Kidney tubule cell (primary cell): ENCODE measurements around the gene NUP205.
"Not testable (repeated sequence)": the region's sequence is repeated elsewhere in the genome, so short reads cannot be mapped to it uniquely, and the experiment has no call there.

Experiments used
- DNase-seq: peaks from one replicate; pipeline ENCODE4 v3.0.0-alpha.2; 2018; ENCODE audit warnings: low spot score

NUP205 gene

DNA sequence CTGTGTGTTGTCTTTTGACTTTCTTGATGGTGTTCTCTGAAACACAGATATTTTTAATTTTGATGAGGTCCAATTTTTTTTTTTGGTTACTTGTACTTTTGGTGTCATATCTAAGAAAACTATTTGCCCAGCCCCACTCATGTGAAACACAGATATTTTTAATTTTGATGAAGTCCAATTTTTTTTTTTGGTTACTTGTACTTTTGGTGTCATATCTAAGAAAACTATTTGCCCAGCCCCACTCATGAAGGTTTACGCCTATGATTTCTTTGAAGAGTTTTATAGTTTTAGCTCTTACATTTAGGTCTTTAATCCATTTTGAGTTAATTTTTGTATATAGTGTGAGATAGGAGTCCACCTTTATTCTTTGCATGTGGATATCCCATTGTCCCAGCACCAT, 109.9 kb downstream of the NUP205 start:
- DNase-seq, result not testable (repeated sequence)

DNA sequence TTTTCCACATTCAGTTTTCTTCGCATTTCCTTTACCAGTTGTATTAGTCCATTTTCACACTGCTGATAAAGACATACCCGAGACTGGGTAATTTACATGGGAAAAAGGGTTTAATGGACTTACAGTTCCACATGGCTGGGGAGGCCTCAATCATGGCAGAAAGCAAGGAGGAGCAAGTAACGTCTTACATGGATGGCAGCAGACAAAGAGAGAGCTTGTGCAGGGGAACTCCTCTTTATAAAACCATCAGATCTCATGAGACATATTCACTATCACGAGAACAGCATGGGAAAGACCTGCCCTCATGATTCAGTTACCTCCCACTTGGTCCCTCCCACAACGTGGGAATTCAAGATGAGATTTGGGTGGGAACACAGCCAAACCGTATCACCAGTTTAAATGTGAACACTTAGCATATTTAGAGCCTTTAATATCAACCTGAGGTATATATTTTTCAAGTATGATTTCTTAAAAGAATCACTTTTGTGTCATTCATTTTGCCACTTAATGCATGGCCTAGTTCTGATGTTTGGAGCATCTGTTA, 111.2 kb downstream of the NUP205 start:
- DNase-seq, result not testable (repeated sequence)

DNA sequence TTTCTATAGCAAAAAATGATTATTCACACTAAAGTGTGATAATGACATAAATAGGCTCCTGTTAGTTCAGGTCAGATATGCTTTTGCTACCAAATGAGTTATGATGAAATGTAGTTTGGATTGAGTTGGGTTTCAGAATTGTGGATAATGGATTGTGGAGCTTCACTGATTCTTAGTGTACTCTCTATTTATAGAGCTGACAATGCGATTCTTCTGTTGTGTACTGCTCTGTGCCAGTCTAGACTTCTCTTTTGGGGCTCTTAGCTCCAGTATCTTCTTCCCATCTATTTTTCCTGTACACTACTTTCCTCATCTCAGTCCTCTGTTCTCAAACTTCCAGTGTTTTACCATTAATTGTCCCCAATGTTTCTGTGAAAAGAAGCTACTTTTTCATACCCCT, 112.1 kb downstream of the NUP205 start:
- DNase-seq, result no peak

DNA sequence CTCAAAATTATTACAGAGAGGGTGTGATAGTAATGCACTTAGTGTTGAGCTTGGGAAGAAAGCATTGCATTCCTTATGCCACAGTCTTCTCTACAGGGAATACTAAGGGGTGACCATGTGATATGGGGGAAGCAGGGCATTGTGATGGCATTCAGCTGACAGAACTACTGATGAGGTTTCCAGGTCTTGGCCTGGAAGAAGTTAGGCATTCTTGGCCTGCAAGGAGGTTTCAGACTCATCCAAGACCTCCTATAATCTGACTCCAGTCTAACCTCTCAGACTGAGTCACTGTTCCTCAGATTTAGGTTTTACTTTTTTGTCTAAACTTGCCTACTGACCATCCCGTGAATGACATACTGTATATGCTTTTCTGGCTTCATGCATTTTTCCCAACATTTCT, 112.5 kb downstream of the NUP205 start:
- DNase-seq, result peak; percentile 45

DNA sequence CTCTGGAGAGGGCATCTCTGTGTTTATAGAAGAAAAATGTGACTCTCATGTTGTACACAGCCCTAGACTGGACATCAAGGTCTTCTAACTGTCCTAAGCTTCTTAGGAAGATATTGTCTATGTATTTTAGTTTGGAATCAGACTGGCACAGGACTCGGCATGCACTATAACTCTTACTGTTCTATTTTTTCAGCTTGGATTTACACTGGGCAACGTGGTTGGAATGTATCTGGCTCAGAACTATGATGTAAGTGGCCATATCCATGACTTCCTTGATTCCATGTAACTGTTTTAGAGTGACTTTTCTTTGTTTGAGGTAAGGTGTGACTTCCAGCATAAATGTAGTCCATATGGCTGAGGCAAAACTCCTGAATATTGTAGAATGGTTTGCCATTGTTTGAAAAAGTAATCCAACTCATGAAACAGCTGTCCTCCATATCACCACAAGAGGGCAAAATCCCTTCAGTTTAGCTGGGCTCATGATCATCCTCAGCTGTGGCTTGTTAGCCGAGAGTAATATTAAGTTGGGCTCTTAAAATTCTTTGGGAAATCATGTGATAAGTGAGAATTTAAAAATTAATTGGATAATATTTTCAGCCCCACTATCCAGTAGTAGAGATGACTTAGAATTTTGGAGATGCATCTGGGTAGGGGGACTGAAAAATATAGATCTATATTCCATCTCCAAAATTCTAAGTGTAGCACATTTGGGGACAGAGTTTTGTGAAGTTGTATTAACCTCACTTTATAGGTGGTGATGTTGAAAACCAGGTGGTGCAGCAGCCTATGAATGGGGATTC, 115.0 kb downstream of the NUP205 start:
- DNase-seq, result peak; percentile 64

DNA sequence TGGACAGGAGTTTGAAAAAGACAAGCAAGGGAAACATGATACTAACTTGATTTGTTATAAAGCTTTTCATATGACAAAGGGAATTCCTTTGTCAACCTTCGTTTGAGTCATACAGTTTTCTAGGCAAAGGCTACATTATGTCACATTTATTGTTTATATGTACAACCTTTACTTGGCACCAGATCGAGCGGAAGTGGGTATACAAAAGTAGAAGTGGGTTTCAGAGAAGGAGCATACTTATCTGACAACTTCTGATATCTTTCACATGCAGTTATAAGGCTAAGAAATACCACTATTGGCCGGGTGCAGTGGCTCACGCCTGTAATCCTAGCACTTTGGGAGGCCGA, 115.6 kb downstream of the NUP205 start:
- no peak for DNase-seq

DNA sequence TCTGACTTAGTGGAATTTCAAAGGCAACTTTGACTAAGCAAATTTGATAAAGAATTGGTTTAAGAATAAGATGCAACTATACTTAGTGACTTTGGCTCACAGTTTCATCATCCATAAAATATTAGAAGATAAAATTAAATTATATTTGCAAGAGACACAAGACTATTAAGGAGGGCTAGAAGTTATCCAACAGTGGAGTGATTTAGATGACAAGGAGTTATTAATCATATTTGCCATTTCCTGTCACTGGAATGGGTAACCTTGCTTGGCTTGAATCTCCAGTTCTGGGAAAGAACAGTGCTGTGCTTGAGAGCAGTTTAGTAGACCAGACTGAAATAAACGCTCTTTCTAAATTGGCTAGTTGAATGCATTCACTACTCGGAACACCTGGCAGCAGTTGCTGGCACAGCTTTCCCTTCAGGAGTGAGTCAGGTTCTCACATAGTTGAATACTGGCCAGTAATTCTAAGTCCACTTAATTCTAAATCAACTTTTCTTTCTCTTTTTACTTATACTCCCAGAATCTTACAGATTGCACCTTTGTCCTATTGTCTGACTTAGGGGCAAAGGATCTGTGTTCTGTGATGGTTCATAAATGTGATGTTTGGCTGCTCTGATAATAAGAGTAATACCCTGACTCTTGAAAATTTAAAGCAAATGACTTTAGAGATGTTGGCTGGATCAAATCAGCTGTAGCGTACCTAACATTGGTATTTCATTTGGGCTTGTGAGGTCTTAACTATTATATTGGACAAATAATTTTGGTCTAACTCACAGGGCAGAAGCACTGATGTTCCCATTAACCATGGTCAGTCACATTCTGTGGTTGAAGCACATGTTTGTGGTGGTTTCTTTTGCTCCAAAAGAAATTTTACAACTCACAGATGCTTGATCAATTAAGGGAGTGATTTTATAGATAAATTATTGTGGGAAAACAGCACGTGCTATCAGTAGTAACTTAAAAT, 121.2 kb downstream of the NUP205 start:
- peak; percentile 74 for DNase-seq

DNA sequence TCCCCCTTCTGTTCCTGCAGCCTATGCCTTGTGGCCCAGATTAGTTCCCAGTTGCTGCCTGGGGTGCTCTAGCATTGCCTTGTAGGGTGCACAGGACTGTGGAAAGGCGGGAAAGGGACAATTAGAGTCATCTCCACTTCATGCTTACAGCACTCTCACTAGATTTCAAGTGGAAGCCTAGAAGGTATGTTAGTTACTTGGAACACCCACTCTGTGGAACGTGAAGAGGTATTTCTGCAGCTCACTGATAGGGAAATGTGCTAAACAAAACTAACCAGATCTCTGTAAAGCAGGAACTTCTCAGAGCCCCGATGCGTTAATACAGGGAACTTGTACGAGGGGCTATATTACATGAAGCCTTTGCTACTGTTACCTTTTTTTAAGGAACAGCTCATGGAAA, 124.0 kb downstream of the NUP205 start:
- no peak for DNase-seq

DNA sequence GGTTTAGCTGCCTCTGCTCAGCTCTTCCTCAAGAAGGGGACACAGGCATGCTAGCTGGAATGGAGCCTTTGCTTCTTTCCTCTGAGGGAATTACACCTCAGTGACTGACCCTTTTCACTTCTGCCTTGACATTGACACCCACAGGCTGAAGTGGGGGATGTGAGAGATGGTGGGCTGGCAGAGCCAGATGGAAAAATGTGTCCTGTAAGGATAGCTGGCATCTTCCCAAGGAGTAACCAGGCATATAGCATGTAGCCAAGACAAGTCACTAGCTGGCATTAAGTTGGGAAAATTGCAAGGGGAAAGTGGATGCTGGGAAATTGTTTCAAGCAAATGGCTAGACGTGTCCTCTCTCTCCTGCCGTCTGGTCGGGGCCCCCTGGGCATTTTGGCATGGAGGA, 124.5 kb downstream of the NUP205 start:
- DNase-seq, result peak; percentile 20

DNA sequence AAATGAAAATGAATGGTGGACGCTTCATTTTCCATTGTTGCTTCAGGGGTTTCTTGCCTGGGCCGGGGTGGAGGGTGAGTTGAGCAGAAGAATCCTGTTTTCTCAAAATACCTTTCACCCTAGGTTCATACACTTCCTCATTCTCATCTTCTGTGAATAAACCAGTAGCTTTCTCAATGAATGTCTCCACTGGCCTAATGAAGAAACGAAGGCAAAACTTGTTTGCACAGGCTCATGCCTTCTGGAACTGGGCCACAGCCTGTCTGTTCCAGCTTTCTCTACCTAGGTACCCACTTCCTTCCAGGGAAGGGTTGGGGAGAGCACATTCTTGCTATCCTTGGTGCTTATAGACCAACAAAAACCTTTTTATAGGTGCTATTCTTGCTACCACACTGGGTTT, 125.9 kb downstream of the NUP205 start:
- DNase-seq, result peak; percentile 36

DNA sequence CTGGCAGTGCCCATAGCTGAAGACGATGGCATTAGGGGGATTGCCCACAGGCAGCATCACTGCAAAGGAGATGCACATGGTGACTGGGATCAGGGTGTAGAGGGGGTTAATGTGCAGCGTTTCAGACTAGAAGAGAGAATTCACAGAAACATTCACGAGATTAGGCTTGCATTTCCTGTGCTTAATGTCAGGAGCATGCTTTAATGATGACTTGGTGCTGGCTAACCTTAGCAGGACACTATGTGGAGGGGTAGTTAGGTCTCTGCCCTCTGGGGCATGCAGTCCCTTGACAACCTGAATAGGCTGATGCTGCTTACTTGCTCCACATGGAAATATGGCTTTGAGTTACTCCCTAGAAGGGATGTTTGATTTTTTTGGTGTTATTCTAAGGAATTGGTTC, 126.4 kb downstream of the NUP205 start:
- DNase-seq, result peak; percentile 81

DNA sequence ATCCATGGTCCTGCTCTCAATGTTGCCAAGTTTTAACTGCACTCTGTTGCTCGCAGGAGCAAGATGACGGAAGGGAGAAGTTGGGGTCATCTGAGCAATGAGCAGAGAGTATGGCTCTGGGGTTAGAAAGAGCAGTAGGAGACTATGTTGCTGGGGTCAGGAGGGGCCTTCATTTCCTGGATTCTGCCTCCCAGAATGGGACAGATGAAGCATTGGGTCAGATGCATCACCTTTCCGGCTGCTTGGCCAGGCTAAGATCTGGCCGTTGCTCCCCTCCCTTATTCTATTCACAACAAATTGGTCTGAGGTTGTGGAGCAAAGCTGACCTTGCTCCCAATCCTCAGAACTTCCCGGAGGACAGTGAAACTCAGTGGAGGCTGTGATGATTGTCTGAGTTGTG, 127.0 kb downstream of the NUP205 start:
- DNase-seq, result no peak

DNA sequence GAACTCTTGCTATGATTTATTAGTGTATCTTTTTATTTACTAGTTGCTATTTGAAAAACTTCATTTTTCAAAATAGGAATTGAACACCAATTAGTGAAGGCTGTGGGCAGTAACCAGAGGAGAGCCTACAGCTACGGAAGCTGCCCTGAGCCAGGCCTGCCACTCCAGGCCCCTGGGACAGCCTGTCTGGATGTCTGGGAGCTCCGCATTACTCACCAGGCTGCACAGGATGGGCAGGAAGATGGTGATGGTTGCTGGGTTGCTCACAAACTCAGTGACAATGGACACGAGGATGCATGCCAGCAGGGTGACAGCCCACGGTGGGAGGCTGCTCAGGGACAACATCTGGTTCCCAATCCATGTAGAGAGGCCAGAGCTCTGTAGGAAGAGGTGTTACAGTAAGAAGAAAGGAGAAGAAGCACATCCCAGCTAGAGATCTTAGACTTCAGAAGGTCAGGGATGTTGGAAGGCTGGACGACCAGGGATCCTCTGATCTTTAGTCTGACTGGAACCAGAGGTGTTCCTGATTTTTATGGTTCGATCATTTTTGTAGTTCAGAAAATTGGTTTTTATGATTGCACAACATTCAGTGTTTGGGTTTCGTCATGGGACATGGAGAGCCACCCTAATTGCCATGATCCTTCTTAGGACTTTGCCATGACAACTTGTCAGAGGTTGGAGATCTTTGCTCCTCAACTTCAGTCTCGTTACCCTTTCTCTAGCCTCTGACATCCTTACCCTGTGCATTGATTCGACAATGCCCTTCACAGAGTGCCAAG, 127.8 kb downstream of the NUP205 start:
- DNase-seq, result peak; percentile 71

DNA sequence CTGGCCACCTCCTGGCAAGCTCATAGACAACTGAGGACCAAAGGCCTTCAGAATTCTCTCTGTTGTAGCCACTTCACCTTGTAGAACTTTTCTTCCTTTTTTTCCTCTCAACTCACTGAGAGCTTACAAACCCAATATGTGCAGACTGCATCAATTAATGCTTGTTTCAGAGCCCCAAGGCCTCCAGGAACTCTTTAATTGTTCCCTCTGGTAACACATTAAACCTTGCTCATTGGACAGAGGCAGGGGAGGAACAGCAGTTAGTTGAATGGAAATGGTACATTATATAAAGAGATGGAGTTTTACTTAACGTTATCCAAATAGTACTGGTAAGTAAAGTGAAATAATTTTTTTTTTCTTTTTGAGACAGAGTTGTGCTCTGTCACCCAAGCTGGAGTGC, 129.7 kb downstream of the NUP205 start:
- DNase-seq, result no peak

DNA sequence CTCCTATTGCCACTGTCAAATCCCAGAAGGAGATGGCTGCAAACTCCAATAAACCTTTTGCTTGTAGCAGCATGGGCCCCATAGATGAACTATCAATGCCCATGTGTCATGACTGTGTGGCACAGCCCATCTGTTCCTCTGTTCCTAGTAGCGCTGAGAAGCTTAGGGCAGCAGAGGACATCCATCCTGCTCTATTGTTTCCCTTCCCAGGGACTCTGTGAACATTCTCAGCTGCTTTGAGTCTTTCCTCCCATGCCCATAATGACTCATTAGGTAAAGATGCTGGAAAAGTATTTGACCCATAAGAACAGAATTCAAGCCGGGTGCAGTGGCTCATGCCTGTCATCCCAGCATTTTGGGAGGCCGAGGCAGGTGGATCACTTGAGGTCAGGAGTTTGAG, 132.8 kb downstream of the NUP205 start:
- peak; percentile 61 for DNase-seq

DNA sequence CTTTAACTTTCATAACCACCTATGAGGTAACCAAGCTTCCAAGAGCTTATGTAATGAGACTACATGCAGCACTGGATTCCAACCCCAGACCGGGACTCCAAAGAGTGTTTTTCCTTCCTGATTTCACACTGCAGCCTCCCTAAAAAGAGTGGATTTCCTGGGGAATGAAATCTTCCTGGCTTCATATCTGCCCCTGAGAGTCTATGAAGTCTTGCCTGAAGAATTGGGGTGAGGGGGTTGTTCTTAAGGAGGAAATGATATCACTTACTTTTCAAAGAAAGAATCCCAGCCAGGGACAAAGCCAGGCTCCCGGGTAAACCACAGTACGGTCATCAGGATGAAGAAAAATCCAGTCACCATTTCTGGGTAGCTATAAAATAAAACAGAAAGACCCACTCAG, 134.3 kb downstream of the NUP205 start:
- DNase-seq, result peak; percentile 50

DNA sequence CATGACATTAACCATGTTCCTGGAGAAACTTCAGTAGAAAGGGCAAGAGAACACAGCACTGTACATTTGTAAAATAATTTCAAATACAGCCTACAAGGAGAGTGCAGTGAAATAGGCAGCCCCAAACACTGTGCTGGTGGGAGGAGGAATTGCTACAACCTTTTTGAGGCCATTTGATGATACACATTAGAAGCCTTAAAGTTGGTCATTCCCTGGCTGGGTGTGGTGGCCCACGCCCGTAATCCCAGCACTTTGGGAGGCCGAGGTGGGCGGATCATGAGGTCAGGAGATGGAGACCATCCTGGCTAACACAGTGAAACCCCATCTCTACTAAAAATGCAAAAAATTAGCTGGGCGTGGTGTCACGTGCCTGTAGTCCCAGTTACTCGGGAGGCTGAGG, 134.9 kb downstream of the NUP205 start:
- DNase-seq, result not testable (repeated sequence)

DNA sequence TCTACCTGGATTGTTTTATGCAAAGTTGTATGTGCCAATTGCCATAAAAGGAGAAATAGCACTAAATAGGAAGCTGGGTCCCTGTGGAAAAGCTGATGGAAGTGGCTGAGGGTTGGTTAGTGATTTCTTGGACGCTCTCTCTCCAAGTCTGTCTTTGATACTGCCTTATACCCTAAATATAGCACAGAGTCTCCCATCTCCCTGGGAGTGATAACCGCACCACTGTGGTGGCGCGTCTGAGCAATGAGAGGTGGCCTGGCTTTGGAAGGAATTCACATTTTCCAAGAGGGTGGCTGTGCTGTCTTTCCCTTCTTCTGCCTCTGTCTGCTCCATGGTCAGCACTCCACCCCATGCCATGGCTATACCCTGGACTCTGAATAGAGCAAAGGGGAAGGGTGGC, 135.8 kb downstream of the NUP205 start:
- DNase-seq, result no peak

DNA sequence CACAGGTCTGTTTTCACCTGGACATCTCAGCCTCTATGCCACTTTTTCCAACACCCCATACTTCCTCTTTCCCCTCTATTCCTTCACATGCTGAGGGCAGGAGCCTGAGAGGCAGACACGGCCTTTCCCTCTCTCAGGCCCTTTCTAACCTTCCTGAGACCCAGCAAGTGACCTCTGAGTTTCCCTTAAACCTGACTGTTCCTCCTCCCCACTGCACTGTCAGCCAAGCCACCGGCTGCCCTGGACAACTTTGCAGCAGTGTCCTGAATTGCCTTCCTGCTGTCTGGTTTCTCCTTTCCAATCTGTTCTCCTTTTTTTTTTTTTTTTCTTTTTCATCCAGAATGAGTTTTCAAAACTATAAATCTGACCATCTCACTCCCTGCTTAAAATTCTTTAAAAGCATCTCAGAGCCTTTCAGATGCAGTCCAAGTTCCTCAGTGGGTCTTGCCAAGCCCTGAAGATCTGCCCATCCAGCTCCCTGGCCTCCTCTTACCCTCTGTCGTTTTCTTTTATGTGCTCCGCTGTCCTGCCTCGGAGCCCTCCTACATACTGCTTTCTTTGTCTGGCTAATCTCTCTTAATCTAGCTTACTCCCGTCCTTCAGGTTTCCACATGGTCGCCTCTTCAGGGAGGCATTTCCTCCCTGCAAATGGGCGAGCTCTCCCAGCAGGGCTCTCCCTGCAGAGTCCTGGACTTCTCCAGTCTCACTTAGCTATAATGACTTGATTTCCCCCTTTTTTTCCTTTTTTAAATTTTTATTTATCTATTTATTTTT, 139.7 kb downstream of the NUP205 start:
- DNase-seq, result no peak
